Suprapubic skin (tissue), 4 donors: ENCODE data around the gene WWTR1. TPM values are rescaled to one million over a fixed set of nuclear protein-coding genes. Genes with fewer than 3 reads are reported as not detected.

Experiments used
- DNase-seq, 2 donors: peaks; one replicate each; pipeline ENCODE4 v3.0.0-alpha.2; 2019; ENCODE audit warnings: low spot score in 2 of 2
- H3K27ac ChIP-seq: fragments of 200-600 bp; sonication (generic); one replicate; pipeline ENCODE4 v1.5.1; 2019
- H3K27me3 ChIP-seq: fragments of 200-600 bp; sonication (generic); one replicate; pipeline ENCODE4 v1.5.1; 2019
- H3K36me3 ChIP-seq: fragments of 200-600 bp; sonication (generic); one replicate; pipeline ENCODE4 v1.5.1; 2019
- H3K4me1 ChIP-seq: fragments of 200-600 bp; sonication (generic); one replicate; pipeline ENCODE4 v1.5.1; 2019
- H3K4me3 ChIP-seq: fragments of 200-600 bp; sonication (generic); one replicate; pipeline ENCODE4 v1.5.1; 2019; ENCODE audit warnings: mild to moderate bottlenecking
- H3K9me3 ChIP-seq: fragments of 200-600 bp; sonication (generic); one replicate; pipeline ENCODE4 v1.5.1; 2019
- CTCF ChIP-seq, 2 donors: fragments of 200-600 bp in 1 of 2; fragments of 450-650 bp in 1 of 2; sonication (generic) in 1 of 2; IDR thresholded peaks; one replicate each; pipeline ENCODE4 v1.5.1; 2016 to 2019; ENCODE audit warnings: antibody characterized with exemption in 2 of 2, mild to moderate bottlenecking in 1 of 2, moderate library complexity in 1 of 2
- EP300 ChIP-seq: sonication (generic); formaldehyde crosslinking; IDR thresholded peaks from one replicate; pipeline ENCODE4 v1.6.1; 2017; ENCODE audit warnings: antibody characterized with exemption
- POLR2A ChIP-seq, 2 donors: fragments of 450-650 bp; IDR thresholded peaks; one replicate each; pipeline ENCODE4 v1.6.1; 2017; ENCODE audit warnings: antibody characterized with exemption in 2 of 2, mild to moderate bottlenecking in 2 of 2, moderate library complexity in 2 of 2
- POLR2AphosphoS5 ChIP-seq, 3 donors: sonication (generic); formaldehyde crosslinking; IDR thresholded peaks; one replicate each; pipeline ENCODE4 v1.6.1; 2017; ENCODE audit warnings: antibody characterized with exemption in 3 of 3
- WGBS: methylation state at CpG from one replicate; pipeline ENCODE4 v1.1.5; 2018; 5-methylcytosine and 5-hydroxymethylcytosine counted together
- total RNA-seq, 4 donors: library from RNA; depleted of rRNA; stranded (reverse); fragments of >200 nt; gene quantifications; one replicate each; pipeline ENCODE4 v1.1.0, GENCODE V29; 2016

WWTR1 gene
- total RNA-seq, 4 donors from 2014 or later = 33.0 to 68.9 (median 52.1) TPM

GRCh38 chr3:149523512-149524299 lies 134.1 kb downstream of the WWTR1 start:
- no peak for DNase-seq
- H3K27ac ChIP-seq = no peak overlapping the region
- H3K27me3 ChIP-seq = no peaks in the 10 kb centered on the region
- no peaks in the 10 kb centered on the region for H3K9me3 ChIP-seq
- no peak overlapping the region for H3K4me3 ChIP-seq
- TF ChIP-seq POLR2AphosphoS5 (IDR thresholded peaks at IDR 0.05) (no peak), CTCF (IDR thresholded peaks at IDR 0.05) (no peak), EP300 (no peak), POLR2A (IDR thresholded peaks at IDR 0.05) (no peak)
- H3K36me3 ChIP-seq = peaks cover 57% of the 10 kb centered on the region
- H3K4me1 ChIP-seq = peaks cover 15% of the 10 kb centered on the region
- 79% methylated on average over 11 of the region's 11 CpGs for WGBS

GRCh38 chr3:149519912-149520311 lies 137.9 kb downstream of the WWTR1 start:
- 80% methylated on average over 3 of the region's 3 CpGs for WGBS
- no peaks in the 10 kb centered on the region for H3K9me3 ChIP-seq
- H3K36me3 ChIP-seq = peaks cover 50% of the 10 kb centered on the region
- no peak overlapping the region for H3K27ac ChIP-seq
- DNase-seq = no peak
- H3K4me1 ChIP-seq = no peaks in the 10 kb centered on the region
- TF ChIP-seq EP300 (no peak), POLR2A (IDR thresholded peaks at IDR 0.05) (no peak), POLR2AphosphoS5 (IDR thresholded peaks at IDR 0.05) (no peak), CTCF (IDR thresholded peaks at IDR 0.05) (no peak)
- H3K27me3 ChIP-seq = no peaks in the 10 kb centered on the region
- H3K4me3 ChIP-seq = no peak overlapping the region

- Histone ChIP-seq H3K27ac (no peak overlapping the region), H3K4me1 (no peaks in the 10 kb centered on the region), H3K9me3 (no peaks in the 10 kb centered on the region), H3K27me3 (no peaks in the 10 kb centered on the region), H3K36me3 (peaks cover 28% of the 10 kb centered on the region), H3K4me3 (no peak overlapping the region)
- DNase-seq = no peak
- 35% methylated on average over 1 of the region's 1 CpG for WGBS
- TF ChIP-seq POLR2AphosphoS5 (IDR thresholded peaks at IDR 0.05) (no peak), EP300 (no peak), CTCF (IDR thresholded peaks at IDR 0.05) (no peak), POLR2A (IDR thresholded peaks at IDR 0.05) (no peak)
Observed at GRCh38 chr3:149516920-149517319, 140.9 kb downstream of the WWTR1 start.

GRCh38 chr3:149515249-149515648 lies 142.6 kb downstream of the WWTR1 start:
- 82% methylated on average over 2 of the region's 2 CpGs for WGBS
- Histone ChIP-seq H3K9me3 (no peaks in the 10 kb centered on the region), H3K4me3 (no peak overlapping the region), H3K27me3 (no peaks in the 10 kb centered on the region), H3K4me1 (no peaks in the 10 kb centered on the region), H3K27ac (no peak overlapping the region), H3K36me3 (peaks cover 16% of the 10 kb centered on the region)
- DNase-seq = no peak
- TF ChIP-seq CTCF (IDR thresholded peaks at IDR 0.05) = no peak
- TF ChIP-seq POLR2A (IDR thresholded peaks at IDR 0.05) = no peak
- no peak for TF ChIP-seq EP300
- no peak for TF ChIP-seq POLR2AphosphoS5 (IDR thresholded peaks at IDR 0.05)

GRCh38 chr3:149514471-149514870 lies 143.4 kb downstream of the WWTR1 start:
- Histone ChIP-seq H3K4me1 (no peaks in the 10 kb centered on the region), H3K4me3 (no peak overlapping the region), H3K27ac (no peak overlapping the region), H3K36me3 (peaks cover 11% of the 10 kb centered on the region), H3K27me3 (no peaks in the 10 kb centered on the region), H3K9me3 (no peaks in the 10 kb centered on the region)
- TF ChIP-seq POLR2A (IDR thresholded peaks at IDR 0.05) (no peak), POLR2AphosphoS5 (IDR thresholded peaks at IDR 0.05) (no peak), CTCF (IDR thresholded peaks at IDR 0.05) (no peak), EP300 (no peak)
- WGBS = 88% methylated on average over 2 of the region's 2 CpGs
- DNase-seq = no peak
